Smooth muscle cell of the brain vasculature (primary cell): ENCODE results near the gene MYO10.

Experiments
- DNase-seq: peaks from one replicate; pipeline ENCODE4 v3.0.0-alpha.2; 2012; ENCODE audit warnings: low read depth, low spot score

The MYO10 gene

DNA sequence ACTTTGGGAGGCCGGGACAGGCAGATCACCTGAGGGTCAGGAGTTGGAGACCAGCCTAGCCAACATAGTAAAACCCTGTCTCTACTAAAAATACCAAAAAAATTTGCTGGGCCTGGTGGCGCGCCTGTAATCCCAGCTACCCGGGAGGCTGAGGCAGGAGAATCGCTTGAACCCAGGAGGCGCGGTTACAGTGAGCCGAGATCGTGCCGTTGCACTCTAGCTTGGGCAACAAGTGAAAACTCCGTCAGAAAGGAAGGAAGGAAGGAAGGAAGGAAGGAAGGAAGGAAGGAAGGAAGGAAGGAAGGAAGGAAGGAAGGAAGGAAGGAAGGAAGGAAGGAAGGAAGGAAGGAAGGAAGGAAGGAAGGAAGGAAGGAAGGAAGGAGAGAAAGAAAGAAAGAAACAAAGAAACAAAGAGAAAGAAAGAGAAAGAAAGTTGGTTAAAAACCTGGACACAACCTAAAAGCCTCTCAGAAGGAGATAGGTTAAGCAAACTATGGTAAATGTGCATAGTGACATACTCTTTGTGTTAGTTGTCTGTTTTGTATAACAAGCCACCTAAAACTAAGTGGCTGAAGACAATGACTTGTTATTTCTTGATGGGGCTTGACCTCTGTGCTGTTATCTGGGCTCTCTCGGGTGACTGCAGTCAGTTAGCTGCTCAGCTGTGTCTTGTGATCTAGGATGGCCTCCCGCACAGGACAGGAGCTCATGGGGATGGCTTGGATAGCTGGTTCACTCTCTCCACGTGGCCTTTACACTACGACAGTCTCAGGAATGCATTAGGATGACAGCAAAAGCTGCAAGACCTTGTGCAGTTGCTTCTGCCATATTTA lies 8.0 kb upstream of the MYO10 start:
- DNase-seq = no peak

DNA sequence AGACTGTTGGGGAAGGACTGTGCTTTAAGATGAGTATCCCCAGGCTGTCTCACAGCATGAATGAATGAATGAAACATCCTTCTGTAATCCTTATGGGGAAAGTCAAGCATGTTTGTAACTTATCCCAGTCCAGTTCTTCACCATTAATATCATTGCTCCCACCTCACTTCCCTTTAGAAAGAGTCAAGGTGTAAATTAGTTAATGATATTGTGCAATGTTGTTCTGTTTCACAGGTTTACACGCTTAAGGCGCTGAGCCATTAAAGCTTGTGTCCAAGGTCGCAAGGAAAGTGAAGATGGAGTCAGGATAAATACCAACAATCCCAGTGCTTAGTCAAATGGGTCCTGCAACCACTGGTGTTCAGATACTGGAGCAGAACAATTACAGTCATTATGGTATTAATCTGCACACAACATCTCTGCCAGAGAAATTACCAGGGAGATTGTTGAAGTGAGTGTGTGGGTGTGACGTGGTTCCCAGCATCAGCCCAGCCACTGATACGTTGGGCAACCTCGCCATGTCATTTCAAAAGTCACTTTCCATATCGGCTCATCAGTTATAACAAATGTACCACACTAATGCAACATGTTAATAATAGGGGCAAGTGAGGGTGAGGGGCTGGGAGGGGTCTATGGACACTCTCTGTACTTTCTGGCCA lies 1.5 kb upstream of the MYO10 start:
- DNase-seq = no peak

DNA sequence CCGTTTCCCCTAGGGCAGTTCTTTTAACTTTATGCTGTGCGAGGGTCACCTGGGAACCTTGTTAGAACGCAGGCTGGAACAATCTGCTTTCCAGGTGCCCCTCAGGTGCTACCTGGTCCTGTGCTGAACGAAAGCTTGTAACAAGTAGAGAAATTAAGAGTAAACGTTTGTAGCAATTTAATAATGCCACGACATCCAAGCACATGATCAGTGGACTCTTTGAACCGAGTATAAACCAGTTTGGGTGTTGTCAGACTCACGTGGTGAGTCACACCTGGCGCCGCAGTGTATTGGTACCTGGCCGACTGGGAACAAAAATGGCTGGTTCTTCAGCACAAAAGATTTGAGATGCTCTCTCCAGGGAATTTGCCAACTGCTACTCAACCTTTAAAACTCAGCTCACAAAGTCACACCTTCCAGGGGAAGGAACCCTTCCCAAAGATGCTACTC lies 926 bp upstream of the MYO10 start:
- no peak for DNase-seq

DNA sequence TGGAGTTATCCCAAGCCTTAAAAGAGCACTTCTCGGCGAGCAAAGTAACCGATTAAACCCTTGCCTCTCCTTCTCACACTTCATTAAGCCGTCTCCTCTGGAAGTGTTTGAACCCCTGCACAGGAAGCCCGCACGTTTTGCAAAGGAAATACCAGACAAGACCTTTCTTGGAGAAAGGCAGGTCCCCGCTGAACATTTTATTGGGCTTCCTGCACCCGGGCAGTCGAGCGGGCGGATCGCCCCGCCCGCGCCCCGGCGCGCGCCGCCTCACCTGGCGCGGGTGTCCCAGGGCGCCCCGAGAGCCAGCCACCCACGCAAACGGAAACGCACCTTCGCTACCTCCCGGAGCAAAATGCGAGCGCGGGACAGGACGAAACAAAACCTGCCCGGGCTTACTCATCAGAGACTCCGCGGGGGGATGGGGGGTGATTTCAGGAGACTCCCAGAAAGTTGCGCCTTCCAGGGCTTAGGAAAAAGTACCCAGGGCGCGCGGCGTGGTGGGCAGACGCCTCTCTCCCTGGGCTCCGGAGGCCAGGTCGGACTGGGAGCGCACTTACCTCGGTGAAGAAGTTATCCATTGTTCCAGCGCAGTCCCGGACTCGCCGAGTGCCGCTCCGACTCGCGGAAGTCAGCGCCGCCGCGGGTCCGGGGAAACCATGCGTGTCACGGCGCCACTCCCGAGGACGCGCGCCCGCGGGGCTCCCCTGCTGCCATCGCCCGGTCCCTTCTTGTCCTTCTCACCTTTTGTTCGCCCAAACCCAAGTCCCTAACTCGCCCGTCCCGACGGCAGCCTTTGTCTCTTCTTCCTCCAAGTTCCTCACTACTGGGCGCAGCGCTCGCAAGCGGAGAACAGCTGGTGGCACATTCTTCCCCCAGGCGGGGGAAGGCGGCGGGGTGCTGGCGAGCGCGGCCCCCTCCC lies 598 bp downstream of the MYO10 start:
- DNase-seq = no peak

DNA sequence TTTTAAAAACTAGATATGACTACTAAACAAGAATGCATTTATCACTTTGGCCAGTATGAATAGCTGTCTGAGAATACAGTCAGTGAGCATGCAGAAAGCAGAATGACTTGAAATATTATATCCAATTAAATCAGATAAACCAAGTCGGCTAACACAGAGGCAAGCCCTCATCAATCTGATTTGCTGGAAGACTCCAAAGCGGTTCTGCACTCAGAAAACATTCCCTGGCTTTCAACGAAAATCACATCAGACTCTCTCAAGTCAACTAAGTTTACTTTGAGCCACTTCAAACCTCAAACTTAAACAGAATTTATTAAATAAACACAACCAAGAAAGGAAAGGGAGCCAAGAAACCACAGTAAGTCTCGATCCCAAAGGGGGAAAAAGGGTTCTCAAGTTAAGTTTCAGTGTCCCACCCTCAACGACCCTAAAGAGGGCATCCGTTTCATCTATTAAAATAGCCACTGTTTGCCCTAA lies 1.4 kb downstream of the MYO10 start:
- DNase-seq = no peak

DNA sequence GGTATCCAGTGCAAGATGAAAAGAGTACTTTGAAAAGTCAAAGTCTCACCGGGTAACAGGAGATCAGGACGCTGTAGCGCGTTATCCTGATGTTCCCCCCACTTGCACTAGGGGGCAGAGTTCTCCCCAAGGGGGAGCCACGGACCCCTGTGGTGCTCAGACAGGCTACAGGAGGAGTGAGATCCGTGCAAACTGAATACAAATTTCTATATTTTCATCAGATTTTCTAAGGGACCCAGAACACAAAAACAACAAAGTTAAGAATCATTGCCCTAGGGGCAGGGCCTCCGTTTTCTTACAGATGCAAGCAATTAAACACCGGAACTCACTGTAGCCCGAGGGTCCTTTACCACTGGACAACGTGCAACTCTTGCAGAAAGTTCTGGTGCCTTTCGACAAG lies 2.0 kb downstream of the MYO10 start:
- DNase-seq = no peak

DNA sequence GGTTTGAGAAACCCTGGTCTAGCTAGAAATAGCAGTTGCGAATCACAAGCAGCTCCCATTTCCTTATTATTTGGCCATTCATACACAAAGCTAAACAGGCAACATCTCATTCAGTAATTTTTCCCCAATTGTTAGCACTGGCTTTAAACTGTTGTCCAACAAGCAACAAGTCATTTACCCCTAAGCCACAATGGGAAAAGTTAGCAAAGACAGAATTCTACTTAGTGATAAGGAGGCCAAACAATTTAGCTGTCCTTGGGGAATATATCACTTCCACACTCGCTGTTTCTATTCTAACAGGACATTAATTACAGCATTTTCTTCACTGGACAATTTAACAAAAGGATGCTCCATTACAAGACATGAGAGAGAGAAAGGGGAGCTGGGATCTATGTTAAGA lies 2.8 kb downstream of the MYO10 start:
- no peak for DNase-seq

DNA sequence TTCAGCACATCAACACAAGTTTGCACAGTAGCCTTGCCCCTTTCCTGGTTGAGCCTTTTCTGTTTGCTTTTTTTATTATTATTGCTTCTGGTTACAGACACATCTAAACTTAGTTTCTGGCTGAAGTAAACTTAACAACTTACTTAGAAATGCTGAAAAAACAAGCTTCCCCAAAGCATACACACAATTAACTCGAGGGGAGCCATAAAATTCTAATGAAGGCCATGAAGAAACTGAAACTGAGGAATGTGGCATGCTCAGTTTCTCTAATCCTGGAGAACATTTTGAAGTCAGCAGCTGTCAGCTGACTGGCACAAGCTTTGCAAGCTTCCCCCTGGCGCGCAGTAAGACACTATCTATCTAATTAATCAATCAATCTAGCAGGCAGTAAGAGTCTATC lies 3.7 kb downstream of the MYO10 start:
- DNase-seq = no peak

DNA sequence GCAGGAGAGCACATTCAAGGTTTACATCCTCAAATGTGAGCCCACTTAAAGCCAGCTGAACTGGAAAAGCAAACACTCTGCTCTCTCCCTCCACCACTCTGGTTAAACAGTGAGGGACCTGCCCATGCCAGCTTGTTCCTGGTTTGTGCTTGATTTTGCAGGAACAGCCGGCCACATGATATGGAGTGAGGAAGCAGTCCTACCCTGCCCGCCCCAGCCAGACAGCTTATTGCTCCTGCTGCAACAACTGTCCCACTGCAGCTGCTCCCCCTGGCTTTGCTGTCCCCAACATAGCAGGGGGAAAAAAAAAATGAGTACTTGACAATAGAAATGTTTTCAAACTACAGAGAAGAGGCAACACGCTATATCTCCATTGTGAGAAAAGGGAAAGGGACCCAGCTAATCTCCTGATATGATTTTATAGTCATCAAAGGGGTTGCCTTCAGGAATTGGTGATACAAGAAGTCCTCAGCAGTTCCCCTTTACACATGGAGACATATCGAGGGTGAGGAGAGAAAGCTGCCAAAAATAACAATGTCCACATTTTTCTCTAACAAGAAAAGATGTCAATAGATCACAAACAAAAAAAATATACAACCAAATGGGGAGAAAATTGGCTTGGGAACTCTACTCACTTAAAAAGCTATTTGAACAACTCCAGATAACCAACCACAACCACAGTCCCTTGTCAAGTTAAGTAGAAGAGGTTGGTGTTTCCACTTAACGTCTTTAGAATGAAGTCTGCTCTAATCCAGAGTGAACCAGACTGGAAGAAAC lies 4.6 kb downstream of the MYO10 start:
- no peak for DNase-seq

DNA sequence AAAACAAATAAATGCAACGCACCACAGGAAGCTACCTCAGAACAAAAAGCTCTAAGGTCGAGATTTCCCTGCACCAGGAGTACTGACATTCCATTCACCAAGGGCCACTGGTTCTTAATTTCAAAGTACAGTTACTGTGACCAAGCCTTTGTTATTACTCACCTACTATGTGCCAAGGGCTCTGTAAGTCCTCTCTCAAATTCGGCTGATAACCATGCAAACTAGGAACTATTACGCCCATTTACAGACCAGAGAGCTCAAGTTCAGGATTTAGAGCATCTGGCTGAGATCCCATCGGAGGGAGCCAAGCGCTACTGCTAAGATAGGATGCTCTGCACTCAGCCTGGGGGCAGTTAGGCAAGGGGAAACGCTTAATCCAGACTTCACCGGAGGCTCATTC lies 5.6 kb downstream of the MYO10 start:
- DNase-seq = no peak

DNA sequence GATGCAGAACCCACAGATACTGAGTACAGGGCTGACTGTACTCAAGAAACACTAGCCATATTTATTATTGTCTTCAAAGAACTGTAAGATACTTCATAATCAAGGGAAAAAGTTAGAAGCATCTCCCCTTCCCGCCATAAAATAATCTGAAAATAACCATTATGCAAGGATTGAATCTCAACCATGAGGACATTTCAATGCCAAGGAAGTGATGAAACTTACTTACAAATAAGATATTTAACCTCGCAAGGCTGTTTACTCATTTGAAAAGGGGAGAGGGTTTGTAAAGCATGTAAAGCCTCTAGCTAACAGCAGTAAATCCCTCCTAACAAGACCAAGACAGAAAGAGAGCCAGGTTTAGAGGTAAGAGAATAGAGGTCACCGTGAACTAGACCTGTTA lies 6.3 kb downstream of the MYO10 start:
- no peak for DNase-seq

DNA sequence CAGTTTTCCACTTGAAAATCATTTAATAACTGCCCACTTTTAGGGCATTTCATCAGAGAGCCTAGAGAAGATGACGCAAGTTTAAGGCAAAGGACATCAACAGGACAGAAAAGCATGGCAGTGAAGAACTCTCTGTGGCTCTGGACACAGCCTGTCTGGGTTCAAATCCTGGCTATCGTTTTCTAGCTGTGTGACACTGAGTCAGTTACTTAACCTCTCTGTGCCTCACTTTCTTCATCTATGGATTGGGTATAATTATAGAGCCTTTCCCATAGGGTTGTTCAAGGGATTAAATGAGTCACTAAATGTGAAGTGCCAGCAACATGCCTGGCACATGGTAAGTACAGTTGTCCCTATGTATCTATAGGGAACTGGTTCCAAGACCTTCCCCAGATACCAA lies 6.7 kb downstream of the MYO10 start:
- no peak for DNase-seq

DNA sequence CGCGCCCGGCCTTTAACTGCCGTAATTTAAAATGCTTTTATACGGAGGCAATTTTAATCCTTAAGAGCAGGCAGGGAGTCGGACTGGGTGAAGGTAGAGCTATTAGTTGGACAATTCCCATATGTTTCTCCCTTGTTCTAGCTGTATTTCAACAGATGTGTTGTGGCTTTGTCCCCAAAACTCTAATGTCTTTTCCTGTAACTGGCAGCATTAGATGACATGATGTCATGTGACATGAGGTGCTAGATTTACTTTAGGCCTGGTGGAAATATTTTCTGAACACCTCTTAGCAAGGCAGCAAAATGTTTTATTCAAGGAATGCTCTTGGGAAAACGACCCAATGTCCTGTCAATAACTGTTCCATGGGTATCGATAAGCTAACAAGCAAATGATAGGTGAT lies 8.5 kb downstream of the MYO10 start:
- DNase-seq = no peak

DNA sequence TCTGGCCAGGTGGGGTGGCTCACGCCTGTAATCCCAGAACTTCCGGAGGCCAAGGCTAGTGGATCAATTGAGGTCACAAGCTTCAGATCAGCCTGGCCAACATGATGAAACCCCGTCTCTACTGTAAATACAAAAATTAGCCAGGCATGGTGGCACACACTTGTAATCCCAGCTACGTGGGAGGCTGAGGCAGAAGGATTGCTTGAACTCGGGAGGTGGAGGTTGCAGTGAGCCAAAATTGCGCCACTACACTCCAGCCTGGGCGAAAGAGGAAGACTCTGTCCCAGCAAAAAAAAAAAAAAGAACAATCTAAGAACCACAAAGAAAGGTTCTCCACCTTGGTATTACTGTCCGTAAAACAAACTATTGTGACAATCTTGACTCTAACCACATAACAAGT lies 9.7 kb downstream of the MYO10 start:
- DNase-seq = no peak

DNA sequence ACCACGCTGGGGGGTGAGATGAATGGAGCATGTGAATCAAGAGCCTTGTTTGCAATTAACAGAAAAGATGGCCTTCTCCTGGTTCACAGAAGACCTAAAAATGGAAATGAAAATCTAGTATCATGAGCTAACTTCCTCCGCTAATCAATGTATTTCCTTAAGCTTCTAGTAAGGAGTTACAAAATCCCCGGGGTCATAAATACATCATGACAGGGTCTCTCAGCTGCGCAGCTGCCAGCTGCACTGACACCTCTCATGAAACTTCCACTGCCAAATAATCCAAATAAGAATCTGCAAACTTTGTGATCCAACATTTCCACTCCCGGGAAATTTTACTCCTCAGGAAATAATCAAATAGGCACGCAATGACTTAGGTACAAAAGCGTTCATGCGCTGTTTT lies 11.9 kb downstream of the MYO10 start:
- DNase-seq = no peak

DNA sequence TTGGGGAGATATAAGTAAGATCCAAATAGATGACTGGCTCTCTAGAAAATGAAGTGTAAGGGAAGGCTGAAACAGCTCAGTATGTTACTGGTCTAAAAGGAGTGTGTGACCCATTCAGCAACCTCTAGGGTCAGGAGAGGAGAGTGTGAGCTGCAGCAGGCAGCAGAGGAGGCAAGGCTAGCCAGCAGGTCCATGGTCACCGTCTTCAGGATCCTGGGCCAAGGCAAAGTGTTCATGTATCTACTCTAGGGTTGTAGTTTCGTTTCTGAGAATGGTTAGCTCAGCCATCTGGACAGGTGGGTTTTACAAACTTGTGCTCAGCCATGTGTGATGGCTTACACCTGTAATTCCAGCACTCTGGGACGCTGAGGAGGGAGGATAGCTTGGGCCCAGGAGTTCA lies 13.7 kb downstream of the MYO10 start:
- no peak for DNase-seq

DNA sequence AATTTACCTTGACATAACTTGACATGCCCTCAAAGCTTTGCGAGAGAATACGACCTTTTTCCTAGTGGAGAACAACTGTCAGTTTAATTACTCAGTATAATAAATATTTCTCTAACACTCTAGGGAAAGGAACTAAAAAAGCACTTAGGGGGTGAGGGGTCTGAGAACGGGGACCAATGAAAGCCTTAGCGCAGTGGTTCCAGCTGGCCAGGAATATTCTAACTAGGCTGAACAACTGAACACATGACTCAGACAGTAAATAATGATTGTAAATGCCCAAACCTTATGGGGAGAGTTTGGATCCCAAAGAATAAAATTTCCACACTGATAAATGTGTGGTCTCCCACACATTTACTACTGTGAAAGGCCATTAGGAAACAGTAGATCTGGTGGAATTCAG lies 14.9 kb downstream of the MYO10 start:
- DNase-seq = no peak

DNA sequence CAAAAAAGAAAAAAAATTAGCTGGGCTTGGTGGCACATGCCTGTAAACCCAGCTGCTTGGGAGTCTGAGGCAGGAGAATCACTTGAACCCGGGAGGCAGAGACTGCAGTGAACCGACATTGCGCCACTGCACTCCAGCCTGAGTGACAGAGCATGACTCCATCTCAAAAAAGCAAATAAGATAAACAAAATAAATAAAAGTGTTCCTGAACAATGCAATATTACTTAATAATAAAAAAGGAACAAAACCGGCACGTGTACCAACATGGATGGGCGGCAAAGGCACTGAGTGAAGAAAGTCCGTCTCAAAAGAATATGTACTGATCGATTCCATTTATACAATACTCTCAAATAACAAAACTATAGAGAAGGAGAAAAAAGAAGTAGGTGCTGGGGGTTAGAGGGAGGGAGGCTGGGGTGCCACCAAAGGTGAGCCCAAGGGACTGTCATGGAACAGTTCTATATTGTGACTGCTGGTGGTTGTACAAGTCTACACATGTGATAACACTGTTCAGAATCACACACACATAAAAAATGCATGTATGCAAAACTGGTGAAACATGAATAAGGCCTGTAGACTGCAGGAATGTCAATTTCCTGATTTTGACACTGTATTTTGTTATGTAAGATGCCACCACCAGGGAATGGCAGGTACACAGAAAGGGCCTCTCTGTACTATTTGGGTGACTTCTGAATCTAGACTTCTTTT lies 15.8 kb downstream of the MYO10 start:
- DNase-seq = no peak

DNA sequence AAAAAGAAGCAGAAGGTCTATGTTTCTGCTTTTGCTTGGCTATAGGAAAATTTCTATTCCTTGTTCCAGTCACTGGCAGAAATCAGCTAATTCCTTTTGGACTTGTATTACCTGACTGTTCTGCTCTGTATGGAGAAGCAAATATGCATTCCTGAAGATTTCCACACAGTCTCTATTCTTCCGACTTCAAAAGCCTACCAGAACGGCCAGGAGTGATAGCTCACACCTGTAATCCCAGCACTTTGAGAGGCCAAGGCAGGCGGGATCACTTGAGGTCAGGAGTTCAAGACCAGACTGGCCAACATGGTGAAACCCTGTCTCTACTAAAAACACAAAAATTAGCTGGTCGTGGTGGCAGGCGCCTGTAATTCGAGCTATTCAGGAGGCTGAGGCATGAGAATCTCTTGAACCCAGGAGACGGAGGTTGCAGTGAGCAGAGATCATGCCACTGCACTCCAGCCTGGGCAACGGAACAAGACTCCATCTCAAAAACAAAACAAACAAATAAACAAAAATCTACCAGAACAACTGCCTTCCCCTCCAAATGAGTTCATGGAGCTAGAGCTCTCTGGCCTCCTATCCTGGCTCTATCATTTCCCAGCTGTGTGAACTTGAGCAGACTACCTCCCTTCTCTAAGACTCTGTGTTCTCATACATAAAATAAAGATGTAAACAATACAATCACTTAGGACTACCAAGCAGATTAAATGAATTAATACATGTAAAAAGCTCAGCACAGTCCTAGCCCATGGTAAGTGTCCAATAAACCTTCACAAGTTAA lies 17.0 kb downstream of the MYO10 start:
- DNase-seq = no peak

DNA sequence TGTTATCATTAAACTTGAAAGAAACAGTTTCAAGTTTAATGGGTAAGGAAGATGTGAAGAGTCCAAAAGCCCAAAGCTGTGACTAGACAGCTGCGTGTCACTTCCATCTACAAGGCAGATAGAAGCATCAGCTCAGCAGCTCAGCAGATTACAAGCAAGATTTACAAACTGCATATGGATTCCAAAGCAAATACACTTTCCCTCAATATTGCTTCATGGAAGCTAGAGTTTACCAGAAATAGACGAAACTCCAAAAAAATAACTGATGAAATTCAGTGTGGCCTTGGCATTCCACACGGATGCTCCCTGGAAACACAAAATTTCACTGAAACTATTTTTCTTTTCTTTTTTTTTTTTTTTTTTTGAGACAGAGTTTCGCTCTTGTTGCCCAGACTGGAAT lies 17.9 kb downstream of the MYO10 start:
- DNase-seq = no peak
